GM12878 (cell line): Measurements from ENCODE around the gene SGCD. TPM values are rescaled to one million over a fixed set of nuclear protein-coding genes. Genes with fewer than 3 reads are reported as not detected.

Source experiments
- ATAC-seq: fragments of 200-7000 bp; cut with Tn5 transposase; 3 replicates; pipeline ENCODE4 v1.9.1; 2020; ENCODE audit warnings: mild to moderate bottlenecking, moderate library complexity
- BruUV-seq: library from RNA; stranded (reverse); fragments of 400-500 nt; replicated peaks from 2 replicates; lab custom pipeline; 2021; lab: Mats Ljungman, UMichigan
- CTCF ChIA-PET: fragments of 300-600 bp; sonication (Branson Sonifier 250); formaldehyde crosslinking; extraction: SDS; loops from one replicate; lab custom pipeline; 2021; ENCODE audit warnings: inconsistent platforms; lab: Yijun Ruan, JAX
- POLR2A ChIA-PET: fragments of 350-600 bp; formaldehyde crosslinking; extraction: SDS; loops from one replicate; lab custom pipeline; 2021; ENCODE audit warnings: inconsistent platforms; lab: Charles Lee
- RAD21 ChIA-PET: fragments of 300-600 bp; sonication (Branson Sonifier 250); formaldehyde crosslinking; loops from one replicate; lab custom pipeline; 2023; ENCODE audit warnings: antibody characterized with exemption; ENCODE audit not compliant: unreplicated experiment; lab: Charles Lee
- SMC1A ChIA-PET: fragments of 300-600 bp; sonication (Branson Sonifier 250); formaldehyde crosslinking; loops from one replicate; lab custom pipeline; 2023; ENCODE audit not compliant: unreplicated experiment, uncharacterized antibody; lab: Charles Lee
- DNase-seq: peaks from one replicate; pipeline ENCODE4 v3.0.0-alpha.2; 2011; ENCODE audit warnings: low read depth, low spot score
- FAIRE-seq: peaks from 3 replicates; lab custom pipeline; 2011; peaks lifted over from hg19 to GRCh38; lab: Jason Lieb, UNC
- H2AFZ ChIP-seq: 2 replicates; pipeline ENCODE4 v1.6.0; 2011; ENCODE audit warnings: low read depth, low read length, control low read depth; ENCODE audit not compliant: control insufficient read depth
- H3K27ac ChIP-seq: 2 replicates; pipeline ENCODE4 v1.5.1; 2011; ENCODE audit warnings: control low read depth; ENCODE audit not compliant: control insufficient read depth, insufficient read depth
- H3K27me3 ChIP-seq, 2 experiments: replicated peaks in 1 of 2; 2 replicates each; pipeline versions ENCODE4 v1.6.0 to v1.6.1; 2011; ENCODE audit warnings: low read length in 1 of 2; ENCODE audit not compliant: control insufficient read depth in 2 of 2, insufficient read depth in 2 of 2
- H3K36me3 ChIP-seq, 2 experiments: 2 replicates each; pipeline ENCODE4 v1.5.1; 2011; ENCODE audit warnings: low read length in 1 of 2; ENCODE audit not compliant: control insufficient read depth in 2 of 2, insufficient read depth in 2 of 2
- H3K4me1 ChIP-seq: 2 replicates; pipeline ENCODE4 v1.6.1; 2011; ENCODE audit warnings: mild to moderate bottlenecking, low read length, moderate library complexity, mixed read lengths; ENCODE audit not compliant: control insufficient read depth, insufficient read depth
- H3K4me2 ChIP-seq: 2 replicates; pipeline ENCODE4 v1.6.0; 2011; ENCODE audit warnings: control low read depth; ENCODE audit not compliant: control insufficient read depth, insufficient read depth
- H3K4me3 ChIP-seq: fragments of 200-600 bp; sonication (generic); 2 replicates; pipeline ENCODE4 v1.5.1; 2016
- H3K79me2 ChIP-seq: 2 replicates; pipeline ENCODE4 v1.6.0; 2011; ENCODE audit warnings: low read length; ENCODE audit not compliant: control insufficient read depth, insufficient read depth
- H3K9ac ChIP-seq: 2 replicates; pipeline ENCODE4 v1.8.0; 2011; ENCODE audit warnings: low read length, control low read depth, mixed read lengths; ENCODE audit not compliant: control insufficient read depth, insufficient read depth
- H3K9me3 ChIP-seq: replicated peaks from 3 replicates; pipeline ENCODE4 v1.5.1; 2011; ENCODE audit warnings: mild to moderate bottlenecking, low read length; ENCODE audit not compliant: control insufficient read depth, insufficient read depth
- H4K20me1 ChIP-seq: 2 replicates; pipeline ENCODE4 v1.6.0; 2011; ENCODE audit not compliant: control insufficient read depth, insufficient read depth
- BRCA1 ChIP-seq: IDR thresholded peaks from 2 replicates; pipeline ENCODE4 v1.6.1; 2011; ENCODE audit warnings: low read depth, low read length, improper control_type of control experiment
- CREM ChIP-seq: IDR thresholded peaks from 2 replicates; pipeline ENCODE4 v1.6.1; 2014; ENCODE audit warnings: antibody characterized with exemption, low read depth
- EED ChIP-seq: sonication (generic); IDR thresholded peaks from 2 replicates; pipeline ENCODE4 v1.6.1; 2016; ENCODE audit warnings: antibody characterized with exemption, low read depth
- ESRRA ChIP-seq: IDR thresholded peaks from 2 replicates; pipeline ENCODE4 v1.6.1; 2012; ENCODE audit warnings: mild to moderate bottlenecking, low read length, improper control_type of control experiment
- MXI1 ChIP-seq: fragments of 150-350 bp; IDR thresholded peaks from 2 replicates; pipeline ENCODE4 v1.6.1; 2011; ENCODE audit warnings: low read depth, mild to moderate bottlenecking, inconsistent platforms, low read length, improper control_type of control experiment
- NFIC ChIP-seq: IDR thresholded peaks from 2 replicates; pipeline ENCODE4 v1.6.1; 2012; ENCODE audit warnings: low read depth, mild to moderate bottlenecking, inconsistent platforms, low read length, moderate library complexity
- POU2F2 ChIP-seq: IDR thresholded peaks from 3 replicates; pipeline ENCODE4 v1.6.1; 2011; ENCODE audit warnings: low read depth, mild to moderate bottlenecking, low read length, borderline replicate concordance
- RB1 ChIP-seq: fragments of 450-650 bp; formaldehyde crosslinking; IDR thresholded peaks from 2 replicates; pipeline ENCODE4 v1.6.1; 2017; ENCODE audit warnings: mild to moderate bottlenecking, borderline replicate concordance
- RBBP5 ChIP-seq: fragments of 200-600 bp; sonication (generic); conservative IDR thresholded peaks from 2 replicates; pipeline ENCODE4 v1.6.1; 2016
- RELA ChIP-seq: fragments of 450-650 bp; IDR thresholded peaks from 2 replicates; pipeline ENCODE4 v1.8.0; 2014; ENCODE audit warnings: borderline replicate concordance; ENCODE audit not compliant: partially characterized antibody
- SMARCA5 ChIP-seq: fragments of 450-650 bp; IDR thresholded peaks from 2 replicates; pipeline ENCODE4 v1.6.1; 2017; ENCODE audit warnings: mild to moderate bottlenecking
- SREBF2 ChIP-seq: IDR thresholded peaks from 2 replicates; pipeline ENCODE4 v1.6.1; 2012; ENCODE audit warnings: mild to moderate bottlenecking, low read length
- STAT3 ChIP-seq: IDR thresholded peaks from 2 replicates; pipeline ENCODE4 v1.6.1; 2011; ENCODE audit warnings: low read depth, low read length, improper control_type of control experiment
- SUZ12 ChIP-seq: fragments of 200-600 bp; sonication (generic); IDR thresholded peaks from one replicate; pipeline ENCODE4 v1.6.1; 2018; ENCODE audit warnings: antibody characterized with exemption, mild to moderate bottlenecking; ENCODE audit not compliant: unreplicated experiment
- TCF12 ChIP-seq: IDR thresholded peaks from 2 replicates; pipeline ENCODE4 v1.6.1; 2011; ENCODE audit warnings: low read depth, mild to moderate bottlenecking, low read length
- WGBS: methylation state at CpG from one replicate; pipeline ENCODE4 v1.1.6; 2016; ENCODE audit warnings: low lambda C conversion rate; ENCODE audit not compliant: insufficient replicate concordance, insufficient coverage; ENCODE audit errors: missing lambda C conversion rate; 5-methylcytosine and 5-hydroxymethylcytosine counted together
- in situ Hi-C: fragments of 300-500 bp; cut with MboI; formaldehyde crosslinking; loops from 9 replicates; pipeline ENCODE4 v1.14.3; 2018; ENCODE audit warnings: mixed read lengths
- intact Hi-C: fragments of 100-400 bp; cut with micrococcal nuclease; formaldehyde crosslinking; loops from one replicate; pipeline ENCODE4 v1.14.2; 2022; ENCODE audit not compliant: unreplicated experiment
- polyA plus RNA-seq, 11 experiments: library from polyadenylated mRNA; depleted of rRNA in 4 of 11; unstranded in 6 of 11; stranded (reverse) in 5 of 11; fragments of >200 nt; fragmentation: Nextera tagmentation in 4 of 11; fragmentation: Illumina TruSeq in 1 of 11; extraction: Ambion mirVana in 4 of 11; extraction: Trizol in 1 of 11; gene quantifications; 1 replicate in 1 of 11; 2 replicates in 10 of 11; pipeline versions ENCODE4 v1.2.1 to v1.2.3, GENCODE V29; 2011 to 2016; ENCODE audit warnings: inconsistent platforms in 2 of 11, missing spikeins in 2 of 11, low read depth in 1 of 11
- total RNA-seq, 4 experiments: library from RNA; depleted of rRNA in 3 of 4; stranded (reverse); fragments of >200 nt in 3 of 4; fragmentation: Illumina TruSeq in 1 of 4; extraction: Trizol in 1 of 4; gene quantifications; 2 replicates each; pipeline versions ENCODE4 v1.2.1 to v1.2.3, GENCODE V29; 2013 to 2021
- TF ChIP-seq, protein P1 (sequence below): fragments of 450-650 bp; IDR thresholded peaks from 2 replicates; pipeline ENCODE4 v1.6.1; 2017; ENCODE audit warnings: borderline replicate concordance
- TF ChIP-seq, protein P2 (sequence below): fragments of 450-650 bp; IDR thresholded peaks from 2 replicates; pipeline ENCODE4 v1.6.1; 2018; ENCODE audit warnings: mild to moderate bottlenecking, low read depth, moderate library complexity; ENCODE audit not compliant: partially characterized antibody

Gene SGCD
- total and polyA plus RNA-seq, 10 of the 15 experiments (the other 5 are each of a cell fraction or from before 2014, with no cell fraction given): 0.06 TPM; not detected in 9

DNA sequence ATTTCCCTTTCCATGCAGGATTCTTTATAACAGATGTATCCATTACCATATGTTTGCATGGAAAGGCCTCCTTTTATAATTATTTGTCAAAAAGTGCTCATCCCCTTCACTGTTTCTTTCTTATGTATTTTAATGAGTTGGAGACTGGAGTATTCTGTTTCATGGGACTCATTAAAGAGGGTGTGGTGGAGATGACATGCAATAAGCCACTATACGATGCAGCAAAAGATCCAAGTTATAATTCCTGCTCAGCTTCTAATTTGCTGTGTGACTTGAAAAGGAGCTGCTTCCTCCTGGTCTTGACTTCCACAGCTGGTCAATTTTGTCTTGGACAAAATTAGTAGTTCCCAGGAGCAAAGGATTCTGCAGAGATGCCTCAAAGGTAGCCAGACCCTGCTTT, 13.9 kb downstream of the SGCD start:
- TF ChIP-seq RELA: no peak
- TF ChIP-seq, protein P1, sequence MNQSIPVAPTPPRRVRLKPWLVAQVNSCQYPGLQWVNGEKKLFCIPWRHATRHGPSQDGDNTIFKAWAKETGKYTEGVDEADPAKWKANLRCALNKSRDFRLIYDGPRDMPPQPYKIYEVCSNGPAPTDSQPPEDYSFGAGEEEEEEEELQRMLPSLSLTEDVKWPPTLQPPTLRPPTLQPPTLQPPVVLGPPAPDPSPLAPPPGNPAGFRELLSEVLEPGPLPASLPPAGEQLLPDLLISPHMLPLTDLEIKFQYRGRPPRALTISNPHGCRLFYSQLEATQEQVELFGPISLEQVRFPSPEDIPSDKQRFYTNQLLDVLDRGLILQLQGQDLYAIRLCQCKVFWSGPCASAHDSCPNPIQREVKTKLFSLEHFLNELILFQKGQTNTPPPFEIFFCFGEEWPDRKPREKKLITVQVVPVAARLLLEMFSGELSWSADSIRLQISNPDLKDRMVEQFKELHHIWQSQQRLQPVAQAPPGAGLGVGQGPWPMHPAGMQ: no peak
- TF ChIP-seq MXI1: no peak
- TF ChIP-seq, all 136 proteins: peak for 0
- SMC1A ChIA-PET: no interaction called here

GRCh38 chr5:156350256-156350655, 23.3 kb downstream of the SGCD start:
- H3K9ac ChIP-seq: no peak overlapping the region
- H3K36me3 ChIP-seq: no peaks in the 10 kb centered on the region
- SMC1A ChIA-PET: no interaction called here
- RAD21 ChIA-PET: no interaction called here
- BruUV-seq: no TSS peak
- intact Hi-C loops: no loop called here
- H3K4me3 ChIP-seq: no peak overlapping the region
- DNase-seq (no peak), ATAC-seq (no peak), FAIRE-seq (no peak)
- in situ Hi-C loops: no loop called here
- POLR2A ChIA-PET: no interaction called here
- CTCF ChIA-PET: no interaction called here
- no peaks in the 10 kb centered on the region for H4K20me1 ChIP-seq
- no peaks in the 10 kb centered on the region for H3K79me2 ChIP-seq
- H3K4me1 ChIP-seq: no peaks in the 10 kb centered on the region
- no peak overlapping the region for H3K4me2 ChIP-seq
- H3K27ac ChIP-seq: no peak overlapping the region
- H3K27me3 ChIP-seq: no peaks in the 10 kb centered on the region
- no peak overlapping the region for H2AFZ ChIP-seq
- WGBS: 70% methylated on average over 2 of the region's 2 CpGs
- H3K9me3 ChIP-seq: no peaks in the 10 kb centered on the region
- TF ChIP-seq ESRRA: no peak
- TF ChIP-seq EED: no peak
- TF ChIP-seq, protein P2, sequence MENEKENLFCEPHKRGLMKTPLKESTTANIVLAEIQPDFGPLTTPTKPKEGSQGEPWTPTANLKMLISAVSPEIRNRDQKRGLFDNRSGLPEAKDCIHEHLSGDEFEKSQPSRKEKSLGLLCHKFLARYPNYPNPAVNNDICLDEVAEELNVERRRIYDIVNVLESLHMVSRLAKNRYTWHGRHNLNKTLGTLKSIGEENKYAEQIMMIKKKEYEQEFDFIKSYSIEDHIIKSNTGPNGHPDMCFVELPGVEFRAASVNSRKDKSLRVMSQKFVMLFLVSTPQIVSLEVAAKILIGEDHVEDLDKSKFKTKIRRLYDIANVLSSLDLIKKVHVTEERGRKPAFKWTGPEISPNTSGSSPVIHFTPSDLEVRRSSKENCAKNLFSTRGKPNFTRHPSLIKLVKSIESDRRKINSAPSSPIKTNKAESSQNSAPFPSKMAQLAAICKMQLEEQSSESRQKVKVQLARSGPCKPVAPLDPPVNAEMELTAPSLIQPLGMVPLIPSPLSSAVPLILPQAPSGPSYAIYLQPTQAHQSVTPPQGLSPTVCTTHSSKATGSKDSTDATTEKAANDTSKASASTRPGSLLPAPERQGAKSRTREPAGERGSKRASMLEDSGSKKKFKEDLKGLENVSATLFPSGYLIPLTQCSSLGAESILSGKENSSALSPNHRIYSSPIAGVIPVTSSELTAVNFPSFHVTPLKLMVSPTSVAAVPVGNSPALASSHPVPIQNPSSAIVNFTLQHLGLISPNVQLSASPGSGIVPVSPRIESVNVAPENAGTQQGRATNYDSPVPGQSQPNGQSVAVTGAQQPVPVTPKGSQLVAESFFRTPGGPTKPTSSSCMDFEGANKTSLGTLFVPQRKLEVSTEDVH: no peak
- no peak for TF ChIP-seq BRCA1
- TF ChIP-seq CREM: no peak
- no peak for TF ChIP-seq RB1
- no peak for TF ChIP-seq SMARCA5
- no peak for TF ChIP-seq SUZ12
- no peak for TF ChIP-seq POU2F2
- no peak for TF ChIP-seq STAT3
- TF ChIP-seq TCF12: no peak
- no peak for TF ChIP-seq NFIC
- no peak for TF ChIP-seq SREBF2
- no peak for TF ChIP-seq RBBP5
- no peak for TF ChIP-seq MXI1

More for the DNA sequence above, 13.9 kb downstream of the SGCD start:
- ChIA-PET CTCF (no interaction called here), POLR2A (no interaction called here), RAD21 (no interaction called here)
- intact Hi-C loops (no loop called here), in situ Hi-C loops (no loop called here)
- Histone ChIP-seq H2AFZ (no peak overlapping the region), H3K27me3 (no peaks in the 10 kb centered on the region), H3K9me3 (no peaks in the 10 kb centered on the region), H3K36me3 (no peaks in the 10 kb centered on the region), H3K4me2 (no peak overlapping the region), H3K4me3 (no peak overlapping the region), H3K79me2 (no peaks in the 10 kb centered on the region), H4K20me1 (no peaks in the 10 kb centered on the region), H3K27ac (no peak overlapping the region), H3K9ac (no peak overlapping the region), H3K4me1 (no peaks in the 10 kb centered on the region)
- BruUV-seq: no TSS peak
- FAIRE-seq (no peak), ATAC-seq (no peak), DNase-seq (no peak)
- WGBS: 50% methylated on average over 1 of the region's 1 CpG
